NT2/D1 (cell line): Measurements from ENCODE around the gene MAP2K6.

Source experiments
- SUZ12 ChIP-seq: IDR thresholded peaks from 2 replicates; pipeline ENCODE4 v1.6.1; 2011; ENCODE audit not compliant: insufficient read length, insufficient read depth; ENCODE audit errors: extremely low read depth
- YY1 ChIP-seq: IDR thresholded peaks from 2 replicates; pipeline ENCODE4 v1.6.1; 2011; ENCODE audit not compliant: insufficient read length, insufficient read depth
- ZNF274 ChIP-seq: IDR thresholded peaks from 2 replicates; pipeline ENCODE4 v1.6.1; 2011; ENCODE audit warnings: mild to moderate bottlenecking, low read depth, low read length

DNA sequence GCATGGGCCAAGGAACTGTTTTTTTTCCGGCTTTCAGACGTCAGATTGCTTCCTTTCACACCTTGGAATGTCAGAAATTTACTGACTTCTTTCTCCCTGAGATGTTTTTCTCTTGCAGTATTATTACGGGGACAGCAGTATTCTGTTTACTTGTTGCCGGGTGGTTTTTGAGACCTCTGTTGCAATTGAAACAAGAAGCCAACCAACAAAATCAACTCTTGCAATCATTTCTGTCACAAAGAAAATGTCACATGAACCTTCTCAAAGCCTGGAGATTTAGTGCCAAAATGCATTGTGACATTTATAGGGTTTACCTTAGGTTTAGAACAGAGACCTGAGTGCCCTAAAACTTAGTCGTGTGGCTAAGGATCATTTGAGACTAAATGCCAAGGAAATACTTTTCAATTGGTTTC, 174.3 kb downstream of the MAP2K6 start:
- TF ChIP-seq YY1 (no peak), ZNF274 (no peak), SUZ12 (no peak)
